ENCODE data around the gene RABGAP1L. TPM values are rescaled to one million over a fixed set of nuclear protein-coding genes. Genes with fewer than 3 reads are reported as not detected.

Gene RABGAP1L
- total and polyA plus RNA-seq, 11 donors = 18.6 to 195 (median 98.4) TPM

DNA sequence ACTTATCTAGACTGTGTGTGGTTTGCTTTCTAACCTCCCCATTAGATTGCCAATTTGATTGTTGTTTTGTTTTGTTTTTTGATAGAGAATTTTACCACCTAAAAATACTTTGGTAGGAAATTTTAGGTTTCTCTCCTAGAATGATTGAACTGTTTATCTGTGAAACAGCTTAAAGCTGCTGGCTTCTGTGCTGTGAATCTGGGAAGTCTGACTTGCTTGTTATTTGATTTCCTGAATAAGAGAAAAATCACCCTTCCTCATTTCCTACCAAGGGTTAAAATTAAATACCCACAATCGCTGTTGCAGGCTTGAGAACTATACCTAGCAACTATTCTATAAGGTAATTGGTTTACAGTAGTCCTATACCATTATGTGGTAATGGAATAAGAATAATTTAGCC is 641.6 kb downstream of the RABGAP1L start:
- TF ChIP-seq POLR2A (IDR thresholded peaks at IDR 0.05) = no peak
- no peak for TF ChIP-seq CTCF (IDR thresholded peaks at IDR 0.05)
- ATAC-seq (no peak), DNase-seq (no peak)
- intact Hi-C loops (cut with DNase I) = no loop called here
- WGBS, 4 donors = 28 to 46% (median 35%) methylated on average over 1 of the region's 1 CpG
- Histone ChIP-seq H3K9me3 (no peaks in the 10 kb centered on the region), H3K4me1 (peaks cover 0 to 23% (median 5%) of the 10 kb centered on the region in 12 donors), H3K27ac (no peak overlapping the region), H3K27me3 (no peaks in the 10 kb centered on the region), H3K4me3 (peak overlapping the region in 7 of 12 donors; percentile 52 to 73 (median 62)), H3K36me3 (no peaks in the 10 kb centered on the region)

- Histone ChIP-seq H3K9me3 (no peaks in the 10 kb centered on the region), H3K27ac (no peak overlapping the region), H3K27me3 (no peaks in the 10 kb centered on the region), H3K36me3 (peaks cover 0 to 14% (median 0%) of the 10 kb centered on the region in 9 donors), H3K4me1 (no peaks in the 10 kb centered on the region), H3K4me3 (no peak overlapping the region)
- intact Hi-C loops (cut with DNase I) = no loop called here
- DNase-seq (no peak), ATAC-seq (no peak)
- TF ChIP-seq CTCF (IDR thresholded peaks at IDR 0.05) (no peak), POLR2A (IDR thresholded peaks at IDR 0.05) (no peak)
- WGBS, 4 donors = 36 to 56% (median 44%) methylated on average over 2 of the region's 2 CpGs
Observed at GRCh38 chr1:174809755-174810280, 650.5 kb downstream of the RABGAP1L start.

DNA sequence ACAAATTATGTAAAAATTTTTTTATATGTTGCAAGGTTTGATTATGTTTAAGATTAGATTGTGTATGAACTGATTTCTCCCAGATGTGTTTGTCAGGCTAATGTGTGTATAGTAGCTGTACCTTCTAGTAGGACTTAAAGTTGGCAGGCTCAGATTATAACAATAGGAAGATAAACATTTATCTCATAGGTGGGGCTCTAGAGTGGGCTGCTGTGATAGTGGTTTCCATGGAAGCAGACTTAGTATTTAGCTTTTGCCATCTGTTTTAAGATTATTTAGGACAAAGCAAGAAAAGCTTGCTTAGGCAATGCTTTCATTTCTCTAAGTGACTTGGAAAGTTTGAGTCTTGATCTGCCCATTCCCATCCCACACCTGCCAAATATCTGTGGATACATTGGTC is 652.7 kb downstream of the RABGAP1L start:
- Histone ChIP-seq H3K4me1 (peaks cover 0 to 16% (median 0%) of the 10 kb centered on the region in 12 donors), H3K27ac (no peak overlapping the region), H3K27me3 (no peaks in the 10 kb centered on the region), H3K4me3 (no peak overlapping the region), H3K9me3 (no peaks in the 10 kb centered on the region), H3K36me3 (peaks cover 0 to 14% (median 0%) of the 10 kb centered on the region in 9 donors)
- intact Hi-C loops (cut with DNase I) = no loop called here
- DNase-seq (no peak), ATAC-seq (peak in 1 of 4 donors; percentile 20)
- no peak for TF ChIP-seq CTCF (IDR thresholded peaks at IDR 0.05)
- no peak for TF ChIP-seq POLR2A (IDR thresholded peaks at IDR 0.05)

DNA sequence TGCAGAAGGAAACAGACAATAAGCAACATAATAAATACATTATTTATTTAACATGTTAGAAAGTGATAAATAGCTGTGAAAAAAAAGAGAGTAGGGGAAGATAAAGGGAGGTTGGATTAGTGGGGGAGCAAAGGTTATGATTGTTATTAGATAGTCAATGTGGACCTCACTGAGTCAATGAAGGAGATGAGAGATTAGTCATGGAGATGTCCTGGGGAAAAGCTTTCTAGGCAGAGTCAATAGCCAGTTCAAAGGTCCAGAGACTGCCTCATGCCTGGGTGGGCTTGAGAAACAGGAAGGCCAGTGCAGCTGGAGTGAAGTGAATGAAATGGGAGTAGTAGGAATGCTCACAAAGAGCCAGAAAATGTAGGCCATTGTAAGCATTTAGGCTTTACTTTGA is 653.3 kb downstream of the RABGAP1L start:
- no peak for ATAC-seq
- H3K36me3 ChIP-seq = peaks cover 0 to 14% (median 0%) of the 10 kb centered on the region in 9 donors
- no peak for DNase-seq
- H3K27ac ChIP-seq = no peak overlapping the region
- intact Hi-C loops (cut with DNase I) = no loop called here
- peaks cover 0 to 16% (median 0%) of the 10 kb centered on the region in 12 donors for H3K4me1 ChIP-seq
- H3K9me3 ChIP-seq = no peaks in the 10 kb centered on the region
- no peaks in the 10 kb centered on the region for H3K27me3 ChIP-seq
- TF ChIP-seq POLR2A (IDR thresholded peaks at IDR 0.05) (no peak), CTCF (IDR thresholded peaks at IDR 0.05) (no peak)
- no peak overlapping the region for H3K4me3 ChIP-seq
